Colon (tissue), 2 donors: ENCODE data around the gene DYNC2H1.
"Not testable (repeated sequence)": the region's sequence is repeated elsewhere in the genome, so short reads cannot be mapped to it uniquely, and the experiment has no call there.

Source experiments
- FAIRE-seq: peaks from 2 replicates; lab custom pipeline; 2012; peaks lifted over from hg19 to GRCh38; lab: Jason Lieb, UNC
- donor health status: control.
- donor health status: control.

Gene DYNC2H1

GRCh38 chr11:103294516-103294915, 185.3 kb downstream of the DYNC2H1 start:
- FAIRE-seq: no peak

- no peak for FAIRE-seq
These were observed 186.5 kb downstream of the DYNC2H1 start for GRCh38 chr11:103295704-103296103.

DNA sequence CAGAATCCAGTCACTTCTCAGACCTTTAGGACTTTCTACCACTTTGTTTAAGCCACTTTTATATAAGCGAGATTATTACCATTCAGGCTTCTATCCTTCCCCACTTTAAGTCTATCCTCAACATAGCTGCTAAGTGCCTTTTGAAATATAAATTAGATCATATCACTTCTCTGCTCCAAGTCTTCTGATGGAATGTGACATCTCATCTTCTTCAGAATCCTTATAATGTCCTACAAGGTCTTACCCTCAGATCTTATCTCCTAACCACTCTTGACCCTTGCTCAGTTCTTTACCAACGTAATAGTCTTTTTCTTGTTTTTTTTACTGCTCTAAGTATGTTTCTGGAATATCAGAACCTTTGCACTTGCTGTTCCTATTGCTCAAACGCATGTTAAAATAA, 188.7 kb downstream of the DYNC2H1 start:
- no peak for FAIRE-seq

GRCh38 chr11:103315248-103315647, 206.0 kb downstream of the DYNC2H1 start:
- FAIRE-seq: no peak

DNA sequence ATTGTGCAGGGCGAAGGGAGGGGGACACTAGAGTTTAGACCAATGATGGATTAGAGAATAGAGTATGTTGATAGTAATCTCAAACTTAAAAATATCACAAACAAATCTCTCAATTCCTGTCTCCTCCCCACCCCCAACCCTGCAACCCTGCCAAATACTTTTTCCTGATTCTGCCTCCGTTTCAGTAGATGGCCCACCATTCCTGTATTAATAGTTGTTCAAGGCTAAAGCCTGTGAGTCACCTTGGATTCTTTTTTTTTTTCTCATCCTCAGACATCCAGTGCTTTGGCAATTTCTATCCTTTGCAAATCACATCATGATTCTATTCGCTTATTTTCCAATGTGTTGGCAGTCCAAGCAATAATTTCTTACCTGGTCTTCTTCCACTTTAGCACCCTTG, 207.9 kb downstream of the DYNC2H1 start:
- no peak for FAIRE-seq

- no peak for FAIRE-seq
These were observed 213.6 kb downstream of the DYNC2H1 start for GRCh38 chr11:103322821-103323220.

GRCh38 chr11:103325686-103326069, 216.5 kb downstream of the DYNC2H1 start:
- FAIRE-seq: no peak

- no peak for FAIRE-seq
These were observed 217.0 kb downstream of the DYNC2H1 start for GRCh38 chr11:103326070-103326794.

DNA sequence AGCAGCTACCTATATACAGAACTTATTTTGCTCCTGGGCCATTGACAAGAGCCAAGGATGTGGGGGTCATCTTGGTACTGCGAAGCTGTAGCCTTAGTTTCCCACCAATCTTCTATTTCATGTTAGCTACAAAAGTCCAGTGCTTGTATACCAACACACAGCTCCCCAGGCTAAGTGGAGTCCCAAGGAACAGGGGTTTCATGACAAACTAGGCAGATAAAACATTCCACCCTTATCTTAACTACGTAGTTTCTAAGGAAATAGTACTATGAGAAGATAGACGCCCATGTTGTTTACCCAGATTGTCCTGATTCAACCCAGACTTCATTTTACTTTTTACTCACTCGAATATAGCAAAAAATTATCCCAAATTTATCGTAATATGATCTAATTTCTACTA, 218.5 kb downstream of the DYNC2H1 start:
- FAIRE-seq: no peak

- no peak for FAIRE-seq
These were observed 223.2 kb downstream of the DYNC2H1 start for GRCh38 chr11:103332409-103332808.

- FAIRE-seq: no peak
These were observed 229.6 kb downstream of the DYNC2H1 start for GRCh38 chr11:103338621-103339484.

DNA sequence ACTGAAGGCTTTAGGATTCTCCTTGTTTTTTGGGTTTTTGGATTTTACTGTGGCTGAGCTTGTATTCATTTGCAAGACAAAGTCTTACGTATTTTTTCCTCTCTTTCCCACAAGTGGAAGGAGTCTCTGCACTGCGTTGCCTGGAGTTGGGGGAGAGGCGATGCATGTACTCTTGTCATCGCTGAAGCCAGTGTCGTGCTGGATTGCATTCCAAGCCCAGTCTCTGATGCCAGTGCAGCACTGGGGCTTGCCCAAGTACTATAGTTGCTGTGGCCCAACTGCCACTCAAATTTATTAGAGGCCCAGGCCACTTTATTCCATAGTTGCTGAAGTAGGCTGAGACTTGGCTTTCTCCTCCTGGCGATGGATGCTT, 230.2 kb downstream of the DYNC2H1 start:
- no peak for FAIRE-seq

GRCh38 chr11:103340956-103341355, 231.7 kb downstream of the DYNC2H1 start:
- no peak for FAIRE-seq

GRCh38 chr11:103344886-103345285, 235.7 kb downstream of the DYNC2H1 start:
- no peak for FAIRE-seq

DNA sequence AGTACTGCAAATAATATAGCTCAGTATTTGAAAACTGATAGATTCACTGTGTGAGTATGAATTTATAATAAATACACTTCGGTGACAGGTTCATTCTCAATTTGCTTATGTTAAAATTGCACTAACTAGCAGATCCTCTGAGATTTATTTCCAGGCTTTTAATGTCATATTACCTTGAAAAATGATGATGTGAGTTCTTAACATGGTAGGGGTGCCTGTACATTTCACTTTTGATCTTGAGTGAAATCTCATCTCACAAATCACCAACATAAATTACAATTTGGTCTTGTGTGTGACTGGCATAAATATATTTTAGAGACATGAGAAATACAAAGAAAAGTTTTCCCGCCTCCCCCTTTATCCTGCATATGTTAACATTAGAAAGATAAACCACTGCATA, 240.4 kb downstream of the DYNC2H1 start:
- no peak for FAIRE-seq

DNA sequence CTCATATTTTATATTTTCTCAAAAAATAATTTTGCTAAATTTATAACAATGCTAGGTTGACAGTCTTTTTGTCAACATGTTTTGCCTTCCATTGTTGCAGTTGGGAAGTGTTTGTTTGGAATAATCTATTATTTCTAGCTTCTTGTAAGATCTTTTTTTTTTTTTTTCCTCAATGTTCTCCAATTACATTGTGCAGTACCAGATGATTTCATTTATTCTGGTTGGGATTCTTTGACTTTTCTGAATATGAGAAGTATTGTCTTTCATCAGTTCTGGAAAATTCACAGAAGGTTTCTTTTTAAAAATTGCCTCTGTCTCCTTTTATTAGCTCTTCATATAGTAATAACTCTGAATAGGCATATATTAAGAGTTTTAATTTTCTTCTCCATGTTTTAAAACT, 245.4 kb downstream of the DYNC2H1 start:
- FAIRE-seq: no peak

- no peak for FAIRE-seq
These were observed 249.0 kb downstream of the DYNC2H1 start for GRCh38 chr11:103358251-103358650.

GRCh38 chr11:103359216-103359615, 250.0 kb downstream of the DYNC2H1 start:
- FAIRE-seq: no peak

GRCh38 chr11:103364687-103365086, 255.5 kb downstream of the DYNC2H1 start:
- FAIRE-seq: no peak

GRCh38 chr11:103367650-103368049, 258.4 kb downstream of the DYNC2H1 start:
- FAIRE-seq: no peak

DNA sequence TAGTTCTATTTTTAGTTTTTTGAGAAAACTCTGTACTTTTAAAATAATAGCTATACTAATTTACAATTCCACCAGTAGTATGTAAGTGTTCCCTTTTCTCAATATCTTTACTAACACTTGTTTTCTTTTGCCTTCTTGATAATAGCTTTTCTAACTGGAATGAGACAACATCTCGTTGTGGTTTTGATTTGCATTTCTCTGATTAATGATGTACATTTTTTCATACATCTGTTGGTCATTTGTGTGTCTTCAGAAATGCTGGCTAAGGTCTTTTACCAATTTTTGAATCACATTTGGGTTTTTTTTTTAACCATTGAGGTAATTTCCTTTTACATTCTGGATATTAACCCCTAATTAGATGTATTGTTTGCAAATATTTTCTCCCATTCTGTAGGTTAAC, 258.9 kb downstream of the DYNC2H1 start:
- FAIRE-seq: no peak

- FAIRE-seq: no peak
These were observed 260.9 kb downstream of the DYNC2H1 start for GRCh38 chr11:103370076-103370475.

- no peak for FAIRE-seq
These were observed 263.7 kb downstream of the DYNC2H1 start for GRCh38 chr11:103372906-103373305.

GRCh38 chr11:103374227-103374626, 265.0 kb downstream of the DYNC2H1 start:
- FAIRE-seq: not testable (repeated sequence)
